ENCODE results near the gene NR3C2. TPM values are rescaled to one million over a fixed set of nuclear protein-coding genes. Genes with fewer than 3 reads are reported as not detected.

Gene NR3C2
- total RNA-seq, 1 donor from 2014 or later: 0.79 TPM

DNA sequence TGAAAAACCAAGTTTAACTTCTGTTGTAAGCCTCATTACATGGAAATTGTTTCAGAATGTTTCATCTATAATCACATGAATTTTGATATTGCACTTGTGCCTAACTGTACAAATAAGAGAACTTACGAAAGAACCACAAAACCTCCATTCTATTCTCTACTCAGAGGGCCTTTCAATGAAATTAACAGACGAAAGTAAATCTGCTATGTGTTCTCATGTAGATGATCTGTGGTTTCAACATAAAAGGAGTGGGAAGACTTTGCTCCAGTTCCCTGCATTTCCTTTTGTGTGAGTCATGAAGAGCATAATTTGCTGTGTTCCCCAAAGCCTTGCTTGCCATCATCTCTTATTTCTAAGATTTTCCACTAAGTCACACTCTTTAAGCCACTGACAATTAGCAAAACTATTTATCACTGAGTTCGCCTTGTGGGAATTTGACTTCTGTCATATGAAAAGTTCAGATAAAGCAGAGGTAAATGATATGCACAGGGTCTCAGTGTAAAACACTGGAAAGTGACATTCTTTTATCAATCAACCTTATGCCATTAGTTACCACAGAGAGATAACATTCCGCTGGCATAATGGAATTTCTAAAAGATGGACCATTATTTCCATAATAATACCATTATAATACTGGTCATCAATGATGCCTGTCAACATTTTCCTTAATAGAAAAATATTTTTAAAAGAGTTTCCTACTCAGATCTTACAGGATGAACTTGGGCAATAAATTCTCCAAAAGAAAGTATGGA lies 329.8 kb downstream of the NR3C2 start:
- Histone ChIP-seq H3K36me3 (ENCODE audit: control insufficient read depth, insufficient read depth, low read length) (no peaks in the 10 kb centered on the region), H3K4me3 (ENCODE audit: low read depth, low read length) (no peak overlapping the region), H3K27me3 (ENCODE audit: control insufficient read depth, insufficient read depth, low read length) (no peaks in the 10 kb centered on the region)
- no peak for FAIRE-seq
- DNase-seq (ENCODE audit: low read depth): peak; percentile 22
- TF ChIP-seq CTCF (IDR thresholded peaks at IDR 0.05; ENCODE audit: insufficient read depth, low read length, severe bottlenecking): no peak

- Histone ChIP-seq H3K36me3 (ENCODE audit: control insufficient read depth, insufficient read depth, low read length) (no peaks in the 10 kb centered on the region), H3K27me3 (ENCODE audit: control insufficient read depth, insufficient read depth, low read length) (no peaks in the 10 kb centered on the region), H3K4me3 (ENCODE audit: low read depth, low read length) (no peak overlapping the region)
- DNase-seq (ENCODE audit: low read depth) (no peak), FAIRE-seq (no peak)
- TF ChIP-seq CTCF (IDR thresholded peaks at IDR 0.05; ENCODE audit: insufficient read depth, low read length, severe bottlenecking): no peak
Observed at GRCh38 chr4:148110169-148110568, 332.0 kb downstream of the NR3C2 start.

GRCh38 chr4:148109216-148109615 lies 333.0 kb downstream of the NR3C2 start:
- Histone ChIP-seq H3K36me3 (ENCODE audit: control insufficient read depth, insufficient read depth, low read length) (no peaks in the 10 kb centered on the region), H3K4me3 (ENCODE audit: low read depth, low read length) (no peak overlapping the region), H3K27me3 (ENCODE audit: control insufficient read depth, insufficient read depth, low read length) (no peaks in the 10 kb centered on the region)
- FAIRE-seq (no peak), DNase-seq (ENCODE audit: low read depth) (no peak)
- no peak for TF ChIP-seq CTCF (IDR thresholded peaks at IDR 0.05; ENCODE audit: insufficient read depth, low read length, severe bottlenecking)

DNA sequence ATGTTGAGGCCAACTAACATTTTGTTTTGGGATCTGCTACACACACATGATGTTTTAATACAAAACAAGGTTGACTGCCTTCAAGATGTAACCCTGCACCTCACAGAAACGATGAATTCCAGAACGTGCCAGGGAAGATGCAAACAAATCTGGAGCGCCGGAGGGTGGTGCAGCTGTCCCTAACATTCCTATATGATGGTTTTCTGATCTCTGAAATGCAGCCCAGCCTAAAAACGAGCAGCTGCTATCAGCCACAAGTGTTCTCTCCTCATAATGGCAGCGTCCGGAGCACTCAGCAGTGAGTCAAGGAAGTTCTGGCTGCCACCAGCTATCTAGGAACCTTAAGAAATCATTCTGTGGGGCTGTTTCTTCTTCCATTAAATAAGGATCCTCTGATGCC lies 333.4 kb downstream of the NR3C2 start:
- no peak for TF ChIP-seq CTCF (IDR thresholded peaks at IDR 0.05; ENCODE audit: insufficient read depth, low read length, severe bottlenecking)
- Histone ChIP-seq H3K27me3 (ENCODE audit: control insufficient read depth, insufficient read depth, low read length) (no peaks in the 10 kb centered on the region), H3K36me3 (ENCODE audit: control insufficient read depth, insufficient read depth, low read length) (no peaks in the 10 kb centered on the region), H3K4me3 (ENCODE audit: low read depth, low read length) (no peak overlapping the region)
- DNase-seq (ENCODE audit: low read depth) (no peak), FAIRE-seq (no peak)

- FAIRE-seq: no peak
- no peak for DNase-seq (ENCODE audit: low read depth)
- no peak for TF ChIP-seq CTCF (IDR thresholded peaks at IDR 0.05; ENCODE audit: insufficient read depth, low read length, severe bottlenecking)
- Histone ChIP-seq H3K27me3 (ENCODE audit: control insufficient read depth, insufficient read depth, low read length) (no peaks in the 10 kb centered on the region), H3K4me3 (ENCODE audit: low read depth, low read length) (no peak overlapping the region), H3K36me3 (ENCODE audit: control insufficient read depth, insufficient read depth, low read length) (no peaks in the 10 kb centered on the region)
Observed at GRCh38 chr4:148103597-148104355, 338.4 kb downstream of the NR3C2 start.
